Stimulated activated CD8-positive, alpha-beta memory T cell treated with anti-CD3 and anti-CD28 coated beads, Interleukin-12 subunit alpha, Interleukin-12 subunit beta, amount 100 ng/mL, for 24 hours (primary cell): ENCODE measurements around the gene F10.

Source experiments
- DNase-seq: peaks from one replicate; pipeline ENCODE4 v3.0.0-alpha.2; 2020; ENCODE audit errors: extremely low read depth

F10 gene

DNA sequence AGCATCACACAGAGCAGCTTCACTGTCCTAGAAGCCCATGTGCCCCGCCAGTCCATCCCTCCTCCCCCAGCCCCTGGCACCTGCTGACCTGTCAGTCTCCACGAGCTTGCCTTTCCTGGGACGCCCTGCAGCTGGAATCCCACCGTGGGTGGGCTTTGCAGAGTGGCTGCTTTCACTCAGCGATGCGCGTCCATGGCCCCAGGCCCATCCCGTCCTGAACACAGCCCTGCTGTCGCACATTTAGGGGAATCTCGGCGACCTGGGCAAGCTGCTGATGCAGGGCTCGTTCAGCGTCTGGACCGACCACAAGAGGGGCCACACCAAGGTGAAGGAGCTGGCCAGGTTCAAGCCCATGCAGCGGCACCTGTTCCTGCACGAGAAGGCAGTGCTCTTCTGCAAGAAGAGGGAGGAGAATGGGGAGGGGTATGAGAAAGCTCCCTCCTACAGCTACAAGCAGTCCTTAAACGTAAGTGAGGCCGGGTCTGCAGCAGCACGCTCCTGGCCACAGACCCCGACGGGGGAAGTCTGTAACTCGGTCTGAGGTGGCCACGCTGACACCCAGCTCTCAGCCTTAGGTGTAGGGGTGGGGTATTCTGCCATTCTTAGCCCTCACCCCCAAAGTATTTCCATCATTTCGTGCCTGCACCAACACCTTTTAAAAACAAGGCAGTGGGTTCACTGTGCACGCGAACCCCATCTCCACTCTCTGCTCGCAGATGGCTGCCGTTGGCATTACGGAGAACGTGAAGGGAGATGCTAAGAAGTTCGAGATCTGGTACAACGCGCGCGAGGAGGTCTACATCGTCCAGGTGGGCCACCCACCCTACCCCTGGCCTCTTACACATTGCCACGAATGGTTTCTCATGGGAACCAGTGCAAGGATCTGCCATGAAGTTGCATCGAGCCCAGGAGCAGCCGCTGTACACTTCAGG, 35.3 kb upstream of the F10 start:
- DNase-seq, result no peak

DNA sequence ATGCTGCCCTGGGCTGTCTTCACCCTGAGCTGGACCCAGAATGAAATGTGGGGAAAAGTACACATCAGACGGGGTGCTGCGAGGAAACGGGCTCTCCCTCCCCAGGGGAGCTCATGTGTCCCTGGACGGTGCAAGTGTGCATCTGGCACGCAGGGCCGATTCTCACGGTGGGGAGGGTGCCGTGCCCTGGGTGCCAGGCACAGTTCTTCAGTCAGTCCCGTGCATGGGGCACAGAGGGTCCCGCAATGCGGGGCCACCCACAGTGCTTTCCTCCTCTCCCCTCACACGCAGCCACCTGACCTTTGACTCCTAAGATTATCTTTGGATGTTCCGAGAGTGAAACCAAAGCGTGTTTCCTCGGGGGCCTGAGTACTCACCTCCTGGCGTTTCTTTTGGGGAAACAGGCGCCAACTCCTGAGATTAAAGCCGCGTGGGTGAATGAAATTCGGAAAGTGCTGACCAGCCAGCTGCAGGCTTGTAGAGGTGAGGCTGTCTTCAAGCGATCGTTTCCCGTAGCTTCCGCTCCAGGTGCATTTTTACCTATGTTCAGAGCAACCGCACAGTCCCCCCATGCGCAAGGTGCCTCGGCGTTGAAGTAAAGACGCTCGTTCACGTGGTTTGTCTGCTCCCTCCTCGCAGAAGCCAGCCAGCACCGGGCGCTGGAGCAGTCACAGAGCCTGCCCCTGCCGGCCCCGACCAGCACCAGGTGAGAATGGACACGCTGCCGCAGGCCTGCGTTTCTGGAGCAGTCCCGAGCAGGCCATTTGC, 34.5 kb upstream of the F10 start:
- no peak for DNase-seq

GRCh38 chr13:113088691-113089020, 33.9 kb upstream of the F10 start:
- DNase-seq, result no peak

DNA sequence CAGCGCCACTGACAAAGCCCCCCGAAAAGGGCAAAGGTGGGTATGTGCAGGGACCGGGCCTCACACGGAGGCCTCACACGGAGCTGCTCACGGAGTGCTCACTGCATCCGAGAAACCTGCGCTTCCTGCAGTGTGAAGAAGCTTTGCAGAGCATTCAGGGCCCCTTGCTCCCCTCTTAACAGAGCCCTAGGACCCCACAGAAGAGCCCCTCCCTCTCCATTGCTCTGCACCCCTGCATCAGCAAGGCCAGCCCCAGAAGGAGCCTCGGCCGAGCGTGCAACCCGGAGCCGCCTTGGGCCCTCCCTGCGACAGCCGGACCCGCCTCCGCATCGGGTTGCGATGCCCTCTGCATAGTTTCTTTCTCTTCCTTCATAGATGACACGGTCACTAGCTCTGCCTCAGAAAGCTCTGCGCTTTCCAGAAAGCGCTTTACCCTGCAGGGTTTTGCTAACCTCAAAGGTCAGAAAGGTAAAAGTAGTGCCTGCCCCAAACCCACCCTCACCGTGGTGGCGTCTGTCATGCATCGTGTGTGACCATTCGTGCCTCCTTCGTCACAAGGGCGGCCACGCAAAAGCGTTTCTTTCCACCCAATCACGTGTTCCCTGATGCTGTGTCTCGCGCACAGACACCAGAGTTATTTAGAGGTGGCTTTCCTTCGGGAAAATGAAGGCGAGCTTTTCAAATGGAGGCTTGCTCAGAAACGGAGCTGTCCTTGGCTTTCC, 32.7 kb upstream of the F10 start:
- no peak for DNase-seq

GRCh38 chr13:113090415-113090770, 32.2 kb upstream of the F10 start:
- DNase-seq, result no peak

- DNase-seq, result no peak
These were observed 31.8 kb upstream of the F10 start for GRCh38 chr13:113090806-113091205.

DNA sequence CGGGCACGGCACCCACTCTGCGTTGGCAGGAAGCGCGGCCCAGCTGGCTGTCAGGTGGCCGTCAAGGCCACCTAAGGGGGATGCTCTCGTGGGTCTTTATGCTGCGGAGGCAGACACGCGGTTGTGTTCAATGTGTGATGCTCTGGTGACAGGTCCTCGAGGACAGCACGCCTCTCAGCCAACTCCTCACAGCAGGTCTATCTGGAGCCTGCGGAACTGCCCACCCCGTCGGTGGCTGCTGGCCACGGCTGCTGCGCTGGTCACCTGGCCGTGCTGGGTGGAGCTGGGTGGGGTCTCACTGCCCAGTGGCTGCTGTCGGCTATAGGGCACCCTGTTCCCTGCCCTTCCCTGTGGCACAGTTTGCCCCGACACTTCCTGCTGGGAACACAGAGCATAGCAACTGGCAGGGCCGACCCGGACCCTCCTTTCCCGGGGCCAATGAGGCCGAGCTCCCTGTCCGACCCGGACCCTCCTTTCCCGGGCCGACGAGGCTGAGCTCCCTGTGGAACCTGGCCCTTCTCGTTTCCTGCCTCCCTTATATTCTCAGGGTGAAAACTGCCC, 31.3 kb upstream of the F10 start:
- no peak for DNase-seq

- no peak for DNase-seq
These were observed 30.5 kb upstream of the F10 start for GRCh38 chr13:113091891-113092775.

GRCh38 chr13:113092776-113093579, 29.6 kb upstream of the F10 start:
- no peak for DNase-seq

- no peak for DNase-seq
These were observed 28.8 kb upstream of the F10 start for GRCh38 chr13:113093580-113094409.

DNA sequence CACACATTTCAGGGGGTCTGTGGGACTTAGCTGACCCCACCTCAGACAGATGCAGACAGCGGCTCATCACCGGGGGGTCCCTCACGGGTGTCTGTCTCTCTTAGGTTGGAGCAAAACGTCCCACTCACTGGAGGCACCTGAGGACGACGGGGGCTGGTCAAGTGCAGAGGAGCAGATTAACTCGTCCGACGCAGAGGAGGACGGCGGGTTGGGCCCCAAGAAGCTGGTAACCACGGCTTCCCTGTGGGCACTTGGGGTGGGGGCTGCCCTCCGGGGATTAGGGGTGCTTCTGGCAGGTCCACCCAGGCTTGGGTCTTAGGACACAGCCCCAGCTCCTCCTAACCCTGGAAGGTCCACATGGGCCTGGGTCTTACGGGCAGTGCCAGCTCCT, 28.2 kb upstream of the F10 start:
- DNase-seq, result no peak

DNA sequence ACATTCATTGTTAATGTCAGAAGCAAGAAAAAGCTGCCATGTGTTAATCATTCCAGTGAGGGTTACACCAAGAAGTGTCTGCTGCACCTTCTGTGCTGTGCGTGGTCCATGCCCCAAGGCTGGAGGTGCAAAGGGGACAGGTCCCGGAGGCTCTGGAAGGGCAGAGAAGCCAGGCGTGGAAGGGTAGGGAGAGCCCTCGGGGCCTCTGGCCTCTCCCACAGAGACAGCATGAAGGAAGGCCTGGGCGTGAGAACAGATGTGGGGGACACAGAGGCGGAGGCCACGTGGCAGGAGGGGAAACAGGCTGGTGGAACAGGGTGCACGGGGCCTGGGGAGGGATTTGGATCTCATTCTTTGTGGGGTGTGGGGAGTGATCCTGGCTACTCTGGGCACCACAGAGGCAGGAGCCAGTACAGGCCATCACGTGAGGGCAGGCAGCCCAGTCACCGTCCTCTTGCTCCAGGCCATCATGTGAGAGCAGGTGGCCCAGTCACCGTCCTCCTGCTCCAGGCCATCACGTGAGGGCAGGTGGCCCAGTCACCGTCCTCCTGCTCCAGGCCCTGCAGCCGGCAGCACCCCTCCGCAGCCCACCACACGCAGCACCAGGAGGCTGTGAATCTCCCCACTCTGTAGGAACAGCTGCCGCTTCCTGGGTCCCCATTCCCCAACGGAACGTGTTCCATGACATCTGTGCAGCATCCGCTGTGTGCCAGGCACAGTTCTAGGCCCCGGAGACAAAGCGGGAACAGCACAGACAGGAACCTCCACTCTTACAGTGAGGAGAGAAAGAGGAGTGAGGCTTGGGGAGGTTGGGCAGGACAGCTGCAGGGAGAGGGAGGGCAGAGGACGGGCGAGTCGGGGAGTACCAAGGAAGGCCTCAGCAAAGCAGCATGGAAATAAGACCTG, 27.2 kb upstream of the F10 start:
- no peak for DNase-seq

GRCh38 chr13:113096052-113096744, 26.4 kb upstream of the F10 start:
- no peak for DNase-seq

- no peak for DNase-seq
These were observed 25.8 kb upstream of the F10 start for GRCh38 chr13:113096745-113097305.

DNA sequence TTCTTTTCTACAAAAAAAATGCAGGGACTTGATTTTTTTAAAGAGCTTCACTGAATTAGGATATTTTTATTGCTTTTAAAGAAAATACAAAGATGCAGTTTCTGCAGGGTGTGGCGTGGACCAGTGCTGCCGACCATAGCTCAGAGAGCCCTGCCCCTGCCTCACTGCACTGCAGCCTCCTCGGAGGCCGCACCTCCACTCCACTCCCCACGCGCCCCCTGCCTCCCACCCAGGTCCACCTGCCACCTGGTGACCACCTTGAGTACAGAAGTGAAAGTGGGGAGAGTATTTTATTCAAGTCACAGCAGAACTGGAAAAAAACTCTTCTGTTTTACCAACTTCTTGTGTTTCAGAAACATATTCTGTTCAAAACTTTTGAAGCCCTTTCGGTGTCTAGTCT, 24.9 kb upstream of the F10 start:
- DNase-seq, result no peak

- no peak for DNase-seq
These were observed 24.4 kb upstream of the F10 start for GRCh38 chr13:113098162-113098732.

DNA sequence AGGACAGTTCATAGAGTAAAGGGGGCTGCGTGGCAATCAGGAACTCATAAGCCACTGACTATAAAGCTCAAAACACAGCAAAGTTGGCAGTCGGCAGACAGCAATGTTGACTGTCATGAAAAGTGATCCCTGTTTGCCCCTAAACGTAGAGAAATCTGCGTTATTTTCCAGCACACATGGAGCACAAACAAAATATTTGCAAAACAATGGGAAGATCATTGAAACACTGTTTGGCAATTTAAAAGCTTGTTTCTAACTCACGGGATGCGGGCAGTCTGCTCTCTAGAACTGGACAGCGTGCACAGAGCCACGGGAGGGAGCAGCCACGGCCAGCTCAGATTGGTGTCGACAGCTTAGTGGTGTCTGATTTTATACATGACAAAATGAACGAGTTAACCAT, 23.5 kb upstream of the F10 start:
- DNase-seq, result no peak
